ENCODE measurements around the gene KLF3.

KLF3 gene

GRCh38 chr4:38656111-38656510 lies 7.9 kb upstream of the KLF3 start:
- no peak for DNase-seq (ENCODE audit: low read depth)

- DNase-seq (ENCODE audit: low read depth) = no peak
These were observed 4.7 kb upstream of the KLF3 start for GRCh38 chr4:38659346-38659745.

GRCh38 chr4:38660838-38661237 lies 3.2 kb upstream of the KLF3 start:
- no peak for DNase-seq (ENCODE audit: low read depth)

GRCh38 chr4:38661371-38661770 lies 2.6 kb upstream of the KLF3 start:
- no peak for DNase-seq (ENCODE audit: low read depth)

GRCh38 chr4:38662522-38663089 lies 1.4 kb upstream of the KLF3 start:
- no peak for DNase-seq (ENCODE audit: low read depth)

- no peak for DNase-seq (ENCODE audit: low read depth)
These were observed 754 bp upstream of the KLF3 start for GRCh38 chr4:38663090-38663800.

- DNase-seq (ENCODE audit: low read depth) = peak; percentile 59
These were observed 855 bp downstream of the KLF3 start for GRCh38 chr4:38664706-38665401.

GRCh38 chr4:38665551-38666411 lies 1.8 kb downstream of the KLF3 start:
- no peak for DNase-seq (ENCODE audit: low read depth)

GRCh38 chr4:38666766-38667084 lies 2.7 kb downstream of the KLF3 start:
- no peak for DNase-seq (ENCODE audit: low read depth)

GRCh38 chr4:38667085-38667893 lies 3.3 kb downstream of the KLF3 start:
- DNase-seq (ENCODE audit: low read depth) = peak; percentile 100

GRCh38 chr4:38668203-38668971 lies 4.4 kb downstream of the KLF3 start:
- DNase-seq (ENCODE audit: low read depth) = no peak

- DNase-seq (ENCODE audit: low read depth) = peak; percentile 64
These were observed 5.2 kb downstream of the KLF3 start for GRCh38 chr4:38669208-38669607.

GRCh38 chr4:38670109-38670901 lies 6.3 kb downstream of the KLF3 start:
- no peak for DNase-seq (ENCODE audit: low read depth)

- no peak for DNase-seq (ENCODE audit: low read depth)
These were observed 7.1 kb downstream of the KLF3 start for GRCh38 chr4:38670939-38671591.

- no peak for DNase-seq (ENCODE audit: low read depth)
These were observed 7.6 kb downstream of the KLF3 start for GRCh38 chr4:38671592-38671940.

- DNase-seq (ENCODE audit: low read depth) = no peak
These were observed 8.0 kb downstream of the KLF3 start for GRCh38 chr4:38672074-38672396.

GRCh38 chr4:38672397-38673129 lies 8.6 kb downstream of the KLF3 start:
- DNase-seq (ENCODE audit: low read depth) = no peak

- no peak for DNase-seq (ENCODE audit: low read depth)
These were observed 9.4 kb downstream of the KLF3 start for GRCh38 chr4:38673130-38673978.
